H9 (cell line): ENCODE data around the gene NPC1L1. TPM values are rescaled to one million over a fixed set of nuclear protein-coding genes. Genes with fewer than 3 reads are reported as not detected.

ENCODE experiments used
- DNase-seq: peaks from one replicate; pipeline ENCODE4 v3.0.0-alpha.2; 2017
- H2AFZ ChIP-seq: one replicate; pipeline ENCODE4 v1.6.1; 2013; ENCODE audit warnings: mild to moderate bottlenecking, low read length, control low read depth, moderate library complexity
- H2AK5ac ChIP-seq: 2 replicates; pipeline ENCODE4 v1.6.1; 2013; ENCODE audit warnings: low read length, control low read depth, mixed read lengths; ENCODE audit not compliant: insufficient read length
- H2BK120ac ChIP-seq: one replicate; pipeline ENCODE4 v1.6.1; 2013; ENCODE audit warnings: low read depth, mild to moderate bottlenecking, low read length, control low read depth, inconsistent platforms; ENCODE audit not compliant: poor library complexity, severe bottlenecking
- H2BK12ac ChIP-seq: 2 replicates; pipeline ENCODE4 v1.6.1; 2013; ENCODE audit warnings: low read length, control low read depth, mixed read lengths, low read depth; ENCODE audit not compliant: insufficient read length
- H2BK15ac ChIP-seq: 2 replicates; pipeline ENCODE4 v1.6.1; 2013; ENCODE audit warnings: low read depth, low read length, control low read depth
- H2BK20ac ChIP-seq: one replicate; pipeline ENCODE4 v1.6.1; 2013; ENCODE audit warnings: low read depth, mild to moderate bottlenecking, low read length, control low read depth, inconsistent platforms; ENCODE audit not compliant: poor library complexity, severe bottlenecking
- H2BK5ac ChIP-seq: 2 replicates; pipeline ENCODE4 v1.6.1; 2013; ENCODE audit warnings: low read length, control low read depth, mixed read lengths; ENCODE audit not compliant: insufficient read length
- H3K14ac ChIP-seq: 2 replicates; pipeline ENCODE4 v1.6.1; 2013; ENCODE audit warnings: low read length, control low read depth; ENCODE audit not compliant: insufficient read depth
- H3K18ac ChIP-seq: 2 replicates; pipeline ENCODE4 v1.6.1; 2013; ENCODE audit warnings: low read depth, mild to moderate bottlenecking, mixed read lengths, low read length, control low read depth; ENCODE audit not compliant: insufficient read length
- H3K23ac ChIP-seq: 2 replicates; pipeline ENCODE4 v1.6.1; 2013; ENCODE audit warnings: low read length, control low read depth, mixed read lengths, low read depth; ENCODE audit not compliant: insufficient read length
- H3K23me2 ChIP-seq: 2 replicates; pipeline ENCODE4 v1.6.1; 2013; ENCODE audit warnings: low read depth, mild to moderate bottlenecking, mixed read lengths, low read length, control low read depth; ENCODE audit not compliant: insufficient read length, poor library complexity, severe bottlenecking
- H3K27ac ChIP-seq: 2 replicates; pipeline ENCODE4 v1.5.1; 2013; ENCODE audit warnings: low read length, control low read depth, mixed read lengths, low read depth; ENCODE audit not compliant: insufficient read length
- H3K27me3 ChIP-seq: 2 replicates; pipeline ENCODE4 v1.6.1; 2013; ENCODE audit warnings: low read length, control low read depth, inconsistent platforms; ENCODE audit not compliant: insufficient read depth
- H3K4ac ChIP-seq: 2 replicates; pipeline ENCODE4 v1.6.1; 2013; ENCODE audit warnings: low read depth, mild to moderate bottlenecking, control low read depth, inconsistent platforms, low read length, moderate library complexity
- H3K4me1 ChIP-seq: 2 replicates; pipeline ENCODE4 v1.6.1; 2013; ENCODE audit warnings: low read length, control low read depth, inconsistent platforms; ENCODE audit not compliant: insufficient read depth
- H3K4me2 ChIP-seq: 2 replicates; pipeline ENCODE4 v1.6.1; 2013; ENCODE audit warnings: low read length, control low read depth, mixed read lengths; ENCODE audit not compliant: insufficient read length, insufficient read depth
- H3K56ac ChIP-seq: 2 replicates; pipeline ENCODE4 v1.6.1; 2013; ENCODE audit warnings: low read depth, mild to moderate bottlenecking, mixed read lengths, low read length, control low read depth; ENCODE audit not compliant: insufficient read length
- H3K79me1 ChIP-seq: 2 replicates; pipeline ENCODE4 v1.6.1; 2013; ENCODE audit warnings: low read depth, mild to moderate bottlenecking, moderate library complexity, low read length, control low read depth, inconsistent platforms; ENCODE audit not compliant: insufficient read depth, poor library complexity, severe bottlenecking
- H3K79me2 ChIP-seq: 2 replicates; pipeline ENCODE4 v1.6.1; 2013; ENCODE audit warnings: low read length, control low read depth, inconsistent platforms; ENCODE audit not compliant: insufficient read depth
- H3K9ac ChIP-seq: 2 replicates; pipeline ENCODE4 v1.6.1; 2013; ENCODE audit warnings: low read length, control low read depth, mixed read lengths; ENCODE audit not compliant: insufficient read length; ENCODE audit errors: extremely low read depth
- H3K9me3 ChIP-seq: one replicate; pipeline ENCODE4 v1.6.1; 2013; ENCODE audit warnings: low read depth, low read length, inconsistent platforms; ENCODE audit not compliant: control insufficient read depth
- H3T11ph ChIP-seq: one replicate; pipeline ENCODE4 v1.6.1; 2013; ENCODE audit warnings: mild to moderate bottlenecking, low read length, control low read depth, inconsistent platforms
- H4K20me1 ChIP-seq: one replicate; pipeline ENCODE4 v1.6.1; 2013; ENCODE audit not compliant: control insufficient read depth, insufficient read length, insufficient read depth
- H4K5ac ChIP-seq: 2 replicates; pipeline ENCODE4 v1.6.1; 2013; ENCODE audit warnings: low read depth, mild to moderate bottlenecking, mixed read lengths, low read length, control low read depth; ENCODE audit not compliant: insufficient read length
- H4K8ac ChIP-seq: replicated peaks from 2 replicates; pipeline ENCODE4 v1.6.1; 2013; ENCODE audit warnings: low read length, control low read depth, mixed read lengths, low read depth; ENCODE audit not compliant: insufficient read length
- H4K91ac ChIP-seq: 2 replicates; pipeline ENCODE4 v1.6.1; 2013; ENCODE audit warnings: low read depth, mild to moderate bottlenecking, moderate library complexity, mixed read lengths, low read length, control low read depth; ENCODE audit not compliant: insufficient read length
- H3K27ac Mint-ChIP-seq, 3 experiments: 2 replicates in 2 of 3; 3 replicates in 1 of 3; pipeline ENCODE4 v1.8.0; 2020 to 2021; ENCODE audit warnings: mixed read lengths in 3 of 3, mild to moderate bottlenecking in 1 of 3, moderate library complexity in 1 of 3
- H3K27me3 Mint-ChIP-seq: 2 replicates; pipeline ENCODE4 v1.8.0; 2021; ENCODE audit warnings: low read depth, mild to moderate bottlenecking, moderate library complexity, mixed read lengths
- H3K36me3 Mint-ChIP-seq, 3 experiments: 2 replicates in 2 of 3; 3 replicates in 1 of 3; pipeline ENCODE4 v1.8.0; 2020 to 2021; ENCODE audit warnings: low read depth in 3 of 3, mixed read lengths in 3 of 3; ENCODE audit not compliant: insufficient read depth in 1 of 3
- H3K4me1 Mint-ChIP-seq, 2 experiments: 2 replicates each; pipeline ENCODE4 v1.8.0; 2020; ENCODE audit warnings: mixed read lengths in 2 of 2
- H3K4me3 Mint-ChIP-seq, 2 experiments: 2 replicates in 1 of 2; 3 replicates in 1 of 2; pipeline ENCODE4 v1.8.0; 2020 to 2021; ENCODE audit warnings: mild to moderate bottlenecking in 2 of 2, mixed read lengths in 2 of 2, moderate library complexity in 1 of 2
- H3K9me3 Mint-ChIP-seq, 2 experiments: 2 replicates in 1 of 2; 3 replicates in 1 of 2; pipeline ENCODE4 v1.8.0; 2020; ENCODE audit warnings: mild to moderate bottlenecking in 2 of 2, mixed read lengths in 2 of 2, moderate library complexity in 1 of 2
- WGBS: extraction: QIAGEN DNeasy Blood & Tissue Kit; methylation state at CpG from one replicate; pipeline ENCODE4 v1.1.7; 2013; ENCODE audit warnings: missing lambda C conversion rate, low lambda C conversion rate, mixed read lengths; ENCODE audit not compliant: insufficient read length; ENCODE audit errors: extremely low coverage; 5-methylcytosine and 5-hydroxymethylcytosine counted together
- total RNA-seq: library from RNA; stranded (reverse); gene quantifications from 2 replicates; pipeline ENCODE4 v1.2.1, GENCODE V29; 2021
- TF ChIP-seq, protein P1 (sequence below): fragments of 200-600 bp; sonication (generic); conservative IDR thresholded peaks from 3 replicates; pipeline ENCODE4 v1.8.0; 2021; ENCODE audit warnings: antibody characterized with exemption, mild to moderate bottlenecking

NPC1L1 gene
- total RNA-seq, 1 experiment from 2014 or later, result 0.11 TPM

DNA sequence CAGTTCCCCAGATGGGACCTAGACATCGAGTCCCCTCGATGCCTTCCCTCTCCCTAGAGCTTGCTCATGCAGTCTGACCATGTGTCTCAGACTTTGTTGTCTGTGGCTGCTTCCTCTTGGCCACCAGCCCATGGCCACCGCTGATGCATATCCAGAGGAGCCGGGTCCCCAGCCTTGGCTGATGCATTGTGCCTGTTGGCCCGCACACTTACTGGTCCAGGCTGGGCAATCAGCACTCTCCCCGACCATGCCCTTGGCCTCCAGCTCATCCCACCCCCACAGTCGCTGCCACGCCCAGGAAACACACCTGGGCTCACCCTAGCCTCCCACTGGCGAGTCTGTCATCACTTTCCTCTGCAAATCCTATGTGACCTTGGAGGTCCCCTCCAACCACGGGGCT, 10.1 kb downstream of the NPC1L1 start:
- no peak overlapping the region for H4K5ac ChIP-seq
- no peaks in the 10 kb centered on the region; the same call in 1 of the 2 replicates for H3K27me3 ChIP-seq
- H2BK5ac ChIP-seq, result no peak overlapping the region
- no peaks in the 10 kb centered on the region for H3K79me1 ChIP-seq
- Mint-ChIP-seq H3K27ac (peak overlapping the region in 1 of 3 experiments; percentile 36; a peak in 1 of 7 replicates), H3K4me3 (no peak overlapping the region), H3K9me3 (peaks cover 5 to 11% of the 10 kb centered on the region in 2 experiments), H3K36me3 (no peaks in the 10 kb centered on the region; a peak in 1 of 7 replicates), H3K27me3 (peaks cover 3% of the 10 kb centered on the region), H3K4me1 (peaks cover 0 to 4% of the 10 kb centered on the region in 2 experiments; a peak in 1 of 4 replicates)
- WGBS, result no CpG with 5 or more reads among the region's 10 CpGs
- H3K4me2 ChIP-seq, result no peak overlapping the region
- H2BK12ac ChIP-seq, result no peak overlapping the region
- no peak overlapping the region for H3K23ac ChIP-seq
- H3K14ac ChIP-seq, result no peak overlapping the region; the same call in 1 of the 2 replicates
- peak overlapping the region; percentile 9 for H4K8ac ChIP-seq
- H2BK20ac ChIP-seq, result no peak overlapping the region
- H3K9me3 ChIP-seq, result no peaks in the 10 kb centered on the region
- H2AK5ac ChIP-seq, result no peak overlapping the region
- TF ChIP-seq, protein P1, sequence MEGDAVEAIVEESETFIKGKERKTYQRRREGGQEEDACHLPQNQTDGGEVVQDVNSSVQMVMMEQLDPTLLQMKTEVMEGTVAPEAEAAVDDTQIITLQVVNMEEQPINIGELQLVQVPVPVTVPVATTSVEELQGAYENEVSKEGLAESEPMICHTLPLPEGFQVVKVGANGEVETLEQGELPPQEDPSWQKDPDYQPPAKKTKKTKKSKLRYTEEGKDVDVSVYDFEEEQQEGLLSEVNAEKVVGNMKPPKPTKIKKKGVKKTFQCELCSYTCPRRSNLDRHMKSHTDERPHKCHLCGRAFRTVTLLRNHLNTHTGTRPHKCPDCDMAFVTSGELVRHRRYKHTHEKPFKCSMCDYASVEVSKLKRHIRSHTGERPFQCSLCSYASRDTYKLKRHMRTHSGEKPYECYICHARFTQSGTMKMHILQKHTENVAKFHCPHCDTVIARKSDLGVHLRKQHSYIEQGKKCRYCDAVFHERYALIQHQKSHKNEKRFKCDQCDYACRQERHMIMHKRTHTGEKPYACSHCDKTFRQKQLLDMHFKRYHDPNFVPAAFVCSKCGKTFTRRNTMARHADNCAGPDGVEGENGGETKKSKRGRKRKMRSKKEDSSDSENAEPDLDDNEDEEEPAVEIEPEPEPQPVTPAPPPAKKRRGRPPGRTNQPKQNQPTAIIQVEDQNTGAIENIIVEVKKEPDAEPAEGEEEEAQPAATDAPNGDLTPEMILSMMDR, result no peak
- H3K18ac ChIP-seq, result no peak overlapping the region
- no peak overlapping the region for H2BK120ac ChIP-seq
- no peak overlapping the region for H3K56ac ChIP-seq
- H3K23me2 ChIP-seq, result no peaks in the 10 kb centered on the region
- no peak overlapping the region for H4K91ac ChIP-seq
- H2AFZ ChIP-seq, result no peak overlapping the region
- H3K79me2 ChIP-seq, result no peaks in the 10 kb centered on the region
- H4K20me1 ChIP-seq, result no peaks in the 10 kb centered on the region
- no peak for DNase-seq
- no peaks in the 10 kb centered on the region for H3K4me1 ChIP-seq
- H3K4ac ChIP-seq, result no peak overlapping the region
- H3K9ac ChIP-seq, result no peak overlapping the region
- H2BK15ac ChIP-seq, result no peak overlapping the region
- no peak overlapping the region for H3K27ac ChIP-seq
- no peak overlapping the region for H3T11ph ChIP-seq
